ENCODE results near the gene LITAFD.
"Not testable (repeated sequence)": the region's sequence is repeated elsewhere in the genome, so short reads cannot be mapped to it uniquely, and the experiment has no call there.

The LITAFD gene

DNA sequence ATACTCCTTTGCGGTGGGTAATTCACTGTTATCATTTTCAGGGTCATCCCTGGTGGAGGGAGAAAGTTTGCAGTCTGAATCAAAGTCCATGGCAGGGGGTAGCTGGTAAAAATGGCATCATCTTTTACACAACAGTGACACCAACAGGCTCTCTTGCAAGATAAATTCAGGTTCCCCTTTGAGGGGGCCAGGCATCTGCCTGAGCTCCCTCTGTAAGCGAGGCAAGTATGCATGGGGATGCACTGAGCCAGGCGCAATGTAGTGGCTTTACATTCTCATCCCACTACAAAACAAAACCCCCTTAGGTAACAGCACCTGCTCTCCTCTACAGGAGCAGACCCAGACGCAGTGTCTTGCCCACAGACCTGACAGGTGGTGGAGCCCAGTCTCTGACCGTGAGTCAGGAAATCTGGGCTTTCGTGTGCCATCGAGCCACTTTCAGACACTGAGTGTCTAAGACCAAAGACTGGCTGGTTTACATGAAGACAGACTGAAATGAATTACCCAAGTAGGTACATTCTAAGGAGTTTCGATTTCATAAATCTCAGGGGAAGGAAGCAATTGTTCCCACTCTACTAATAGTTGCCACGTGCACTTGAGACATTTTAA is 17.7 kb downstream of the LITAFD start:
- DNase-seq = no peak

- DNase-seq = no peak
These were observed 18.2 kb downstream of the LITAFD start for GRCh38 chr16:8900343-8900742.

GRCh38 chr16:8901320-8901861 is 19.2 kb downstream of the LITAFD start:
- no peak for DNase-seq

GRCh38 chr16:8903004-8903403 is 20.9 kb downstream of the LITAFD start:
- DNase-seq = no peak

DNA sequence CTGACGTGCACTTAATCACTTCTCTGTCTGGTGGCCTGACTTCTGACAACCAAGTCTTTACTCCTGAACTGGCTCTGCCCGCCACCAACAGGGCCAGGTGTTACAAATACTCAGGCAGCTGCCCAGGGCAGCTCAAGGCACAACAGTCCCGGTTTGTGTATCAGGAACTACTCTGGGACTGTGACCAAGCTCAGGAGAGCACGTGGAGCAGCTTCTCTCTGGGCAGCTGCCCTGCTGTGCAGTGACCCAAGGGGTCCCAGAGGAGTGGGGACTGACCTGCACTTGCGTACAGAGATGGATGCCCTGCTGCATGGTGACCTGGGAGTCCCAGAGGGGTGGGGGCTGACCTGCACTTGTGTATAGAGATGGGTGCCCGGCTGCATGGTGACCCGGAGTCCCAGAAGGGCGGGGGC is 21.9 kb downstream of the LITAFD start:
- DNase-seq = no peak

DNA sequence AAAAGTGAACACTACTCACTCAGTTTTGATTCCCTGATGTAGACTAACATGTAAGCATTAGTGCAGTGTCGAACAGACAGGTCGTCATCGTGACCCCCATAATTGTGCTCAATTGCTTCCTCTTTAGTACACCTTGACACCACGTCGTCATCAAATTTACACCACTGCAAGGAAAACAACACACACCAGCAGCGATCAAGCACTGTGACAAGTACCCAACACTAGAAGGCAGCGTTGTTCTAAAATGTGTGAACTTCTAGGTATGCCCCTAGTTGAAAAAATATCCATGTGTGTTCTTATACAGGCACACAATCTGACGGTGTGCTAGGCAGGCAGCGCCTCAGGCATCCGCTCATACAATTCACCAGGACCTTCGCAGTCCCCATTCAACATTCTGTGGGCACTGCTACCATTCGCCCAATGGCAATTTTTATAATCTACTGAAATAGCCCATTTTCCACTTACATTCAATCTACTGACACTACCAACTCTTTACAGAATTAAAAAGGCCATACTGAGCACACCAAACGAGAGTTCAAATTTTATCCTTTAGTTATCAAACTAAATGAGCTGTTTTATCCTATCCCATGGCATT is 23.1 kb downstream of the LITAFD start:
- DNase-seq = peak; percentile 53

- no peak for DNase-seq
These were observed 23.8 kb downstream of the LITAFD start for GRCh38 chr16:8905795-8906591.

DNA sequence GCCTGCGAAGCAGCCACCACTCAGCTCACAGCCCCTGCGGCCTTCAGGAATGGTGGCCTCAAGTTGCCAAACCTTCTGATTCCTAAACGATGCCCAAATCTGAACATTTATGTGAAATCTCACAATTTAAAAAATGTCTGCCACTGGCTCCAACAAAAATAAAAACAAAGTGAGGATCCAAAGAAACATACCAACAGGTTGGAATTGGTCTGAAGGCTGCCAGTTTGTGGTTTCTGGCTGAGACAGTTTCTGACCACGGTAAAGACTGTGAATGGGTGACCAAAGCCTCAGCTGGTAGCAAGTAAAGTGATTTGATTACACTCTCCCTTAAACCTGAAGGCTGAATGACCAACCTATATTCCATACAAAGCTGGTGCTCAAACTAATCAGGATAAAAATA is 24.9 kb downstream of the LITAFD start:
- no peak for DNase-seq

DNA sequence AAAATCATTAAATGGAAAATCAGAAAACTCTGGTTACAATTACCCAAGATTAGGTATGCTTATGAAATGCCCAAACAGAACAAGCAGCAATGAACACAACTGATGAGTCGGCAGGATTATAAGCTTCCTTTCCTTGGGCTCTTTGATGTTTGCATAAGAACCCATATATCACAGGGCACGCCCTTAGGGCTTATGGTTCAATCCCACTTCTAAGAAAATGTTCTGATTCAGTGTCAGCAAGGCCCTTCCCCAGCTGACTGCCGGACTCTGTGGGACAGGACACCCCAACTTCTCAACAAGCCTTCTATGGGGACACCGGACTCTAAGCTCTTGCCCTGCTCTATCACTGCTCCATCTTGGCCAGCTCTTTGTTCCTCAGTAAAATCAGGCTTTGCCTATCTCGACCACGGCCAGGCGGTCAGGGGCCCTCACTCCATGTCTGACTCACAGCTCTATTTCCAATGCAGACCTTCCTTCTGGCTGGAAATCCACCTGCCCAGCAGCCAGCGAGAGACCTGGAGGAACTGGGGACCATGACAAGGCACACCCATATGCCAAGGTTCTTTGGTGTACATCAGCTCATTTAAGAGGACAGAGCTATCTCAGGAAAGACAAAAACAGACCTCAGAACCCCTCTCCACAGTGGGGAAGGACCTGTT is 26.8 kb downstream of the LITAFD start:
- DNase-seq = no peak

DNA sequence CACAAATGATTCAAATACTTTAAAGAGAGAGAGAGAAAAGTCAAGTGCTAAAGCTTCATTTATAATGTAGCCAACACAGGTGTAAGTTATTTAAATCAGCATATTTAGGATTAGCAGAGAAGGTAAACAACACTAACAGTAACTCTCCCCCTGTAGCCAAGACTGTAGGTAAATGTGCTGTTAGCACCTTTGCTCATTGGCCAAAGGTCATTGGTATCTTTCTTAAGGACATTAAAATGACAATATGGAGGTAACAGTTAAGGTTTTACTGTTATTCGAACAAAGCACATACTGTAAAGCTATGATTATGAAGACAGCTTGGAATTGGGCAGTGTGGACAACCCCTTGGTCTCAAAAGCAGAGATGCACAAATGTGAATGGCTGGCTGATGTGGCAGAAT is 28.7 kb downstream of the LITAFD start:
- DNase-seq = no peak

DNA sequence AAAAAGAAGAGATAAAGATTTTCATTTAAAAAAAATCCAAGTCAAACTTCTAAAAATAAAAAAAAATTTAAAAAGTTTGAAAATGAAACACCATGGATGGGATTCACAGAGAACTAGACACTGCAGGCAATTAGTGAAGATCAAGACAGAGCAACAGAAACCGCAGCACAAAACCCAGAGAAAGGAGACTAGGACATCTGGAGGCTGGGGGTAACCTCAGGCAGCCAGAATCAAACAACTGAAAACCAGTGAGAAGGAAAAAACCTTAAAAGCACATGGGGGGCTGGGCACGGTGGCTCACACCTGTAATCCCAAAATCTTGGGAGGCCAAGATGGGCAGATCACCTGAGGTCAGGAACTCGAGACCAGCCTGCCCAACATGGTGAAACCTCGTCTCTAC is 30.6 kb downstream of the LITAFD start:
- no peak for DNase-seq

GRCh38 chr16:8914098-8914497 is 31.9 kb downstream of the LITAFD start:
- DNase-seq = no peak

- DNase-seq = peak; percentile 59
These were observed 33.7 kb downstream of the LITAFD start for GRCh38 chr16:8915722-8916301.

GRCh38 chr16:8916541-8917225 is 34.5 kb downstream of the LITAFD start:
- DNase-seq = no peak

GRCh38 chr16:8917336-8917735 is 35.2 kb downstream of the LITAFD start:
- not testable (repeated sequence) for DNase-seq

GRCh38 chr16:8919089-8919933 is 37.2 kb downstream of the LITAFD start:
- DNase-seq = no peak

DNA sequence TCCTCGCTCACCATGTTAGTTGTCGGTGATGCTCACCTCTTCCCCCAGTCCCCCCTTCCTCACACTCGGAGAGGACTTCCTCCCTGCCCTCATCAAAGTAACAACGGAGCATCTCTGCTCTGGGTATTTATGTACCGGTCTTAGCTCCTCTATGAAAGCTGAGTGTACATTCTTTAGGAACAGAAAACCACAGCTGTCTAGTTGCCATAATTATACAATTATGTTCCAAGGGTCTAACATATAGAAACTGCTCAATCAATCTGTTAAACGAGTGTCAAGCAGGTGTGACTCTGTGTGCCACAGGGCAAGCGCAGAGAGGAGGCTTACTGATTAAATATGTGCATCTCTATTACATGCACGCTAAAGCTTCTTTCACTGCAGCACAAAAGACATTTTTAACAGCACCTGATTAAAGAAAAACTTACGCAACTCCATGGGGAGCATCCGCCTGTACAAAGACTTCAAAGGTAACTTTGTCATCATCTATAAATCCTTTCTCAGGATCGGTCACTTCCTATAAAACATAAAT is 37.8 kb downstream of the LITAFD start:
- DNase-seq = peak; percentile 83

- DNase-seq = no peak
These were observed 38.6 kb downstream of the LITAFD start for GRCh38 chr16:8920645-8921346.

DNA sequence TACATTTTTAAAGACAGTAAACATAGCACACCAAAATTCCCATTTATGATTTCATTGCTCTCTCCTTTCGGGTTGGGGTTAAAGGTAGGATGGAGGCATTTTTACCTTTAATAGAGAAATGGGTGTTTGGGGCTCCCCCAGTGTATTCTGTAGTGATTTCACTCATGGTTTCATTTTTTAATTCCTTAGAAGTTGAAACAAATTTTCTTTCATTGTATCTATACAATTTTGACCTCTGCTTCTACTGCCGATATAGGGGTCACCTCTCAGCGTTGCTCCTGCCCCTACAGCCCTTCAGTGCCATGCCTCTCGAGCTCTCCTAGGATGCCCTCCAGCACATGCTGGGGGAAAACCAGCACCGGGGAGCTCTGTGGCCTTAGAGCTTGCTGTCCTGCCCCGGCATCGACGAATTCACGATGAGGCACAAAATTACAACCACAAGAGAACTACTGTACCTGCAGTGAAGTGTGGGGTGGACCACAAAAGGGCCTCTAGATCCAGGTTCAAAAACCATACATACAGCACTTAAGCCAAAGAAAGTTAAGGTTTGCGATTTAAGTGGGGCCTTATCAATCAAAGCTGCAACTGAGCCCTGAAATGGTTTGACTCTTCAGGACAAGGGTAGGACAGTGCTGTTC is 39.3 kb downstream of the LITAFD start:
- DNase-seq = no peak

- no peak for DNase-seq
These were observed 41.0 kb downstream of the LITAFD start for GRCh38 chr16:8923199-8923598.
